T-helper 2 cell treated with Interferon-gamma antibody and Interleukin-4, amounts not matched to agents 5 μg/mL and 100 μg/mL, for 36 hours (primary cell): Measurements from ENCODE around the gene ITGA1.

Experiments
- DNase-seq: peaks from one replicate; pipeline ENCODE4 v3.0.0; 2021; ENCODE audit warnings: low spot score
- H3K27ac Mint-ChIP-seq: one replicate; pipeline ENCODE4 v1.8.0; 2021; ENCODE audit warnings: mild to moderate bottlenecking, mixed read lengths
- H3K27me3 Mint-ChIP-seq: one replicate; pipeline ENCODE4 v1.8.0; 2021; ENCODE audit warnings: low read depth, mixed read lengths
- H3K36me3 Mint-ChIP-seq: one replicate; pipeline ENCODE4 v1.8.0; 2021; ENCODE audit warnings: low read depth, mixed read lengths
- H3K4me1 Mint-ChIP-seq: one replicate; pipeline ENCODE4 v1.8.0; 2021; ENCODE audit warnings: low read depth, mixed read lengths
- H3K4me3 Mint-ChIP-seq: one replicate; pipeline ENCODE4 v1.8.0; 2022; ENCODE audit warnings: mild to moderate bottlenecking, moderate library complexity, mixed read lengths
- H3K9me3 Mint-ChIP-seq: one replicate; pipeline ENCODE4 v1.8.0; 2021; ENCODE audit warnings: mixed read lengths

ITGA1 gene

DNA sequence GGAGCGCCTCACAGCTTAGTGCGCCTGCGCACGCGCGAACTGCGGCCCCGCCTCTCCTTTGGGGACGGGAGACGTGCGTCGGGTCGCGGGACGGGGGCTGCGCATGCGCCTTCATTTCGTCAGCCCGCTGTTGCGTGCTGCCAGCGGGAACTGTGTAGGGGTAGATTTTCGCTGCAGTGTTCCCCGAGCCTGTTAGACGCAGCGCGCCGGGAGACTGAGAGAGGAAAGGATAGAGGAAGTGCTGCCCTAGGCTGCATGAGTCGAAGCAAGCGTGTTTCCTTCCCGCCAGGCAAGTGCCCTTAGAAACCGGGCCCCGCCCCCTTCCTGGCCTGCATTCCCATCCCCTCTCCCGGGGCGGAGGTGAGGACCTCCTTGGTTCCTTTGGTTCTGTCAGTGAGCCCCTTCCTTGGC is 12.3 kb downstream of the ITGA1 start:
- DNase-seq: peak; percentile 96
- Mint-ChIP-seq H3K4me1 (peaks cover 47% of the 10 kb centered on the region), H3K9me3 (no peaks in the 10 kb centered on the region), H3K36me3 (peaks cover 35% of the 10 kb centered on the region), H3K27ac (peak overlapping the region; percentile 97), H3K27me3 (peaks cover 6% of the 10 kb centered on the region), H3K4me3 (peak overlapping the region; percentile 98)

DNA sequence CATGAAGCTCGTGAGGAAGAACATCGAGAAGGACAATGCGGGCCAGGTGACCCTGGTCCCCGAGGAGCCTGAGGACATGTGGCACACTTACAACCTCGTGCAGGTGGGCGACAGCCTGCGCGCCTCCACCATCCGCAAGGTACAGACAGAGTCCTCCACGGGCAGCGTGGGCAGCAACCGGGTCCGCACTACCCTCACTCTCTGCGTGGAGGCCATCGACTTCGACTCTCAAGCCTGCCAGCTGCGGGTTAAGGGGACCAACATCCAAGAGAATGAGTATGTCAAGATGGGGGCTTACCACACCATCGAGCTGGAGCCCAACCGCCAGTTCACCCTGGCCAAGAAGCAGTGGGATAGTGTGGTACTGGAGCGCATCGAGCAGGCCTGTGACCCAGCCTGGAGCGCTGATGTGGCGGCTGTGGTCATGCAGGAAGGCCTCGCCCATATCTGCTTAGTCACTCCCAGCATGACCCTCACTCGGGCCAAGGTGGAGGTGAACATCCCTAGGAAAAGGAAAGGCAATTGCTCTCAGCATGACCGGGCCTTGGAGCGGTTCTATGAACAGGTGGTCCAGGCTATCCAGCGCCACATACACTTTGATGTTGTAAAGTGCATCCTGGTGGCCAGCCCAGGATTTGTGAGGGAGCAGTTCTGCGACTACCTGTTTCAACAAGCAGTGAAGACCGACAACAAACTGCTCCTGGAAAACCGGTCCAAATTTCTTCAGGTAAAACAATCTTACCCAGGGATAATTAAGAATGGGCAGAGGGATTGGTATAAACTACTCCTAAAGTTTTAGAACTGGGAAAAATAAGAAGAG is 12.9 kb downstream of the ITGA1 start:
- H3K36me3 Mint-ChIP-seq: peaks cover 39% of the 10 kb centered on the region
- peaks cover 51% of the 10 kb centered on the region for H3K4me1 Mint-ChIP-seq

DNA sequence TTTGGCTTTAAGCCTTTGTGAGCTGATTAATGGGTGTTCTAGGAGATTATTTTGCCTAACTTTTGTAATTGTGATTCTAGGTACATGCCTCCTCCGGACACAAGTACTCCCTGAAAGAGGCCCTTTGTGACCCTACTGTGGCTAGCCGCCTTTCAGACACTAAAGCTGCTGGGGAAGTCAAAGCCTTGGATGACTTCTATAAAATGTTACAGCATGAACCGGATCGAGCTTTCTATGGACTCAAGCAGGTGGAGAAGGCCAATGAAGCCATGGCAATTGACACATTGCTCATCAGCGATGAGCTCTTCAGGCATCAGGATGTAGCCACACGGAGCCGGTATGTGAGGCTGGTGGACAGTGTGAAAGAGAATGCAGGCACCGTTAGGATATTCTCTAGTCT is 13.6 kb downstream of the ITGA1 start:
- Mint-ChIP-seq H3K36me3 (peaks cover 39% of the 10 kb centered on the region), H3K4me1 (peaks cover 53% of the 10 kb centered on the region)

More for the DNA sequence above, 12.9 kb downstream of the ITGA1 start:
- peak overlapping the region; percentile 98 for H3K4me3 Mint-ChIP-seq
- no peaks in the 10 kb centered on the region for H3K9me3 Mint-ChIP-seq
- DNase-seq: peak; percentile 67
- peaks cover 6% of the 10 kb centered on the region for H3K27me3 Mint-ChIP-seq
- peak overlapping the region; percentile 97 for H3K27ac Mint-ChIP-seq

GRCh38 chr5:52802272-52802973 is 14.7 kb downstream of the ITGA1 start:
- peak overlapping the region; percentile 98 for H3K4me3 Mint-ChIP-seq
- DNase-seq: no peak
- H3K27me3 Mint-ChIP-seq: peaks cover 3% of the 10 kb centered on the region
- H3K36me3 Mint-ChIP-seq: peaks cover 39% of the 10 kb centered on the region
- peaks cover 48% of the 10 kb centered on the region for H3K4me1 Mint-ChIP-seq
- H3K27ac Mint-ChIP-seq: no peak overlapping the region
- H3K9me3 Mint-ChIP-seq: no peaks in the 10 kb centered on the region

More for the DNA sequence above, 13.6 kb downstream of the ITGA1 start:
- peak overlapping the region; percentile 98 for H3K4me3 Mint-ChIP-seq
- no peak for DNase-seq
- peak overlapping the region; percentile 97 for H3K27ac Mint-ChIP-seq
- peaks cover 6% of the 10 kb centered on the region for H3K27me3 Mint-ChIP-seq
- no peaks in the 10 kb centered on the region for H3K9me3 Mint-ChIP-seq

- peak overlapping the region; percentile 57 for H3K4me3 Mint-ChIP-seq
- H3K27ac Mint-ChIP-seq: no peak overlapping the region
- no peaks in the 10 kb centered on the region for H3K9me3 Mint-ChIP-seq
- peaks cover 39% of the 10 kb centered on the region for H3K36me3 Mint-ChIP-seq
- H3K4me1 Mint-ChIP-seq: peaks cover 46% of the 10 kb centered on the region
- peaks cover 3% of the 10 kb centered on the region for H3K27me3 Mint-ChIP-seq
- DNase-seq: no peak
Observed at GRCh38 chr5:52802974-52803336, 15.2 kb downstream of the ITGA1 start.

GRCh38 chr5:52804387-52804791 is 16.7 kb downstream of the ITGA1 start:
- no peaks in the 10 kb centered on the region for H3K9me3 Mint-ChIP-seq
- peak overlapping the region; percentile 5 for H3K4me3 Mint-ChIP-seq
- no peaks in the 10 kb centered on the region for H3K27me3 Mint-ChIP-seq
- no peak overlapping the region for H3K27ac Mint-ChIP-seq
- H3K4me1 Mint-ChIP-seq: peaks cover 35% of the 10 kb centered on the region
- DNase-seq: no peak
- peaks cover 39% of the 10 kb centered on the region for H3K36me3 Mint-ChIP-seq

- Mint-ChIP-seq H3K36me3 (peaks cover 36% of the 10 kb centered on the region), H3K27me3 (no peaks in the 10 kb centered on the region), H3K4me3 (no peak overlapping the region), H3K27ac (no peak overlapping the region), H3K9me3 (no peaks in the 10 kb centered on the region), H3K4me1 (peaks cover 33% of the 10 kb centered on the region)
- DNase-seq: no peak
Observed at GRCh38 chr5:52804981-52805380, 17.3 kb downstream of the ITGA1 start.

DNA sequence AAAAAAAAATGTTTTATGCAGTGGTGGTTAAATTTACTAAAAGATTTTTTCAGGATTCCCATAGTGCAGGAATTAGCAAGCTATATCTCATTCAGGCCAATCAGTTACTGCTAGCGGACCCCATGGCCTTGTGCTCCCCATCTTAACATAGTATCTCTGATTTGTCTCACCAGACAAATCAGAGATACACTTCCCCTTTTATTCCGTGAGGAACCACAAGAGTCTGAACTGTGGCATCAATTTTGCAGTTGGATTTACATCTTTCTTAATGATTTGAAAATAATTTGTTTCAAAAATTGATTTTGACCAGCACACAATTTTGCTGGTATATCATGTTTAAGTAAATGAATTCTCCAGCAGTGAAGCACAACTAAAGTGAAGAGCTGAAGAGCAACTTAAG is 17.9 kb downstream of the ITGA1 start:
- DNase-seq: no peak
- Mint-ChIP-seq H3K36me3 (peaks cover 33% of the 10 kb centered on the region), H3K4me3 (no peak overlapping the region), H3K9me3 (no peaks in the 10 kb centered on the region), H3K27me3 (no peaks in the 10 kb centered on the region), H3K27ac (no peak overlapping the region), H3K4me1 (peaks cover 37% of the 10 kb centered on the region)

GRCh38 chr5:52807037-52807436 is 19.3 kb downstream of the ITGA1 start:
- Mint-ChIP-seq H3K36me3 (peaks cover 21% of the 10 kb centered on the region), H3K4me1 (peaks cover 30% of the 10 kb centered on the region), H3K27ac (no peak overlapping the region), H3K9me3 (no peaks in the 10 kb centered on the region), H3K27me3 (no peaks in the 10 kb centered on the region), H3K4me3 (no peak overlapping the region)
- no peak for DNase-seq

DNA sequence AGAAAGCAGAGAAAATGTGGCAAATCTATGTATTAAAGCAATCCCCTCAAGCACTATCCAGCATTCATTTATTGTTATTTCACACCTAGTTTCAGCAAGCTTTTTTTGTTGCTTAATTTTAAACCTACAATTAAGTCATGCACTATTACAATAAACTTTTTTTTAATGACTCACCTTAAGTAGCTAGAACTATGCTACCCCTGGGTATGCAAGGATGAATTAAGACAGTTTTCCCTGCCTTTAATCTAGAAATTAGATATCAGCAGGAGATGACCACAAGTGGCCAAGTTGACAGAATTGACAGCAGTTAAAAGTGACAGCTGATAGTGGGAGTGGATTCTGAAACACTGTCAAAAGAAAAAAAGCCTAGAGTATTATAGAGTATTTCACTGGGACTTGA is 20.0 kb downstream of the ITGA1 start:
- H3K36me3 Mint-ChIP-seq: peaks cover 15% of the 10 kb centered on the region
- H3K4me3 Mint-ChIP-seq: no peak overlapping the region
- H3K4me1 Mint-ChIP-seq: peaks cover 29% of the 10 kb centered on the region
- DNase-seq: no peak
- H3K27ac Mint-ChIP-seq: no peak overlapping the region
- no peaks in the 10 kb centered on the region for H3K27me3 Mint-ChIP-seq
- no peaks in the 10 kb centered on the region for H3K9me3 Mint-ChIP-seq

- Mint-ChIP-seq H3K4me1 (peaks cover 26% of the 10 kb centered on the region), H3K36me3 (peaks cover 13% of the 10 kb centered on the region), H3K27me3 (no peaks in the 10 kb centered on the region), H3K27ac (no peak overlapping the region), H3K4me3 (no peak overlapping the region), H3K9me3 (no peaks in the 10 kb centered on the region)
- no peak for DNase-seq
Observed at GRCh38 chr5:52808316-52808901, 20.7 kb downstream of the ITGA1 start.

GRCh38 chr5:52809884-52810283 is 22.2 kb downstream of the ITGA1 start:
- Mint-ChIP-seq H3K4me3 (no peak overlapping the region), H3K9me3 (no peaks in the 10 kb centered on the region), H3K27me3 (peaks cover 1% of the 10 kb centered on the region), H3K27ac (no peak overlapping the region), H3K4me1 (peaks cover 16% of the 10 kb centered on the region), H3K36me3 (peaks cover 5% of the 10 kb centered on the region)
- DNase-seq: no peak

GRCh38 chr5:52810426-52810825 is 22.7 kb downstream of the ITGA1 start:
- DNase-seq: no peak
- Mint-ChIP-seq H3K27ac (no peak overlapping the region), H3K4me3 (no peak overlapping the region), H3K9me3 (no peaks in the 10 kb centered on the region), H3K36me3 (no peaks in the 10 kb centered on the region), H3K27me3 (peaks cover 5% of the 10 kb centered on the region), H3K4me1 (peaks cover 13% of the 10 kb centered on the region)

DNA sequence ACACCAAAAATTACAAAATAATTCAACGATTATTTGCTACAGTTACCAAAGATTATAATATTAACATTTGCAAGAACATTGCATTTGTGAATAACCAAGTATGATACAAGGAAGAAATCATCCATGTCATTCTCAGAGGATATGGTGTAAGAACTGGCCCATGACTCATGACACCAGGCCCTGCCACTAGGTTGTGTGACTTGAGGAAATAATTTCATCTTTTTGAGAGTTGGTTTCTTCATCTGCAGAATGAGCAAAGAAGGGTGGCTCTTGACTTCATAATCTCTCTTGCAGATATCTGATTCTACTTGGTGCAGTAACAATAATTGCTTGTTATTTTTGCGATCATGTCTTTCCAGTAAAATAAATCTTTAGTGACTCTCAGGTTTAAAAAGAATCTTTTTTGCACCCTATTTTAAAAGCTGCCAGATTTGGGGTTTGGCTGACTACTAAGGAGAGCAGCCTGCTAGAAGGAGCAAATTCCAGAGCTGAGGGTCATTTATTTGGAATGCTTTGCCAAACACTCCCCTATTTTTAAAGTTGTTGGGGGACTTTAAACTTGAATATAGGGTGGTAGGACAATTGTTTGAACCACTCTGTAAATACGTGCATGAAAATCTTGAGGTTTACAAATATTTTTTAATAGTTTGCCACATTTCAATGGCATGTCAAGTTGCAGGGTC is 23.5 kb downstream of the ITGA1 start:
- Mint-ChIP-seq H3K4me1 (peaks cover 11% of the 10 kb centered on the region), H3K36me3 (no peaks in the 10 kb centered on the region), H3K27me3 (peaks cover 5% of the 10 kb centered on the region), H3K4me3 (no peak overlapping the region), H3K9me3 (no peaks in the 10 kb centered on the region), H3K27ac (no peak overlapping the region)
- DNase-seq: no peak
